ENCODE results near the gene SNX13. TPM values are rescaled to one million over a fixed set of nuclear protein-coding genes. Genes with fewer than 3 reads are reported as not detected.

SNX13 gene
- total and polyA plus RNA-seq, 11 donors, result 8.5 to 59.6 (median 48.9) TPM

DNA sequence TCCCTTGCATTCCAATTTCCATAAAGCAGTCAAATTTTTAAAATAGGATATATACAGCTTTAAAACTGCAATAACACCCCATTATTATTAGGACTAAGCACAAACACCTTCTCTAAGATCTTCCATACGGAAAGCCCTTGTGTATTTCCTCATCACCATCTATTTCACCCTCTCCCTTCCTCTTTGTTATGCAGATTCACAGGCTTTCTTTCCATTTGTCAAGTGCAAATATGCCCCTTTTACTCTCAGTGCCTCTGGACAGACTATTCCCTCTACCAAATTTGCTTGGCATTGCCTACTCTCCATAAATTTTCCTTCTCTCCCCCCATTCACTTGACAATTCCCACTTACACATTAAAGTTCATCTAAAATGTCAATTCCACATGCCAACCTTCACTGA lies 61.7 kb downstream of the SNX13 start:
- Histone ChIP-seq H3K27ac (no peak overlapping the region), H3K9me3 (no peaks in the 10 kb centered on the region), H3K4me1 (no peaks in the 10 kb centered on the region), H3K27me3 (no peaks in the 10 kb centered on the region), H3K4me3 (no peak overlapping the region), H3K36me3 (peaks cover 0 to 67% (median 45%) of the 10 kb centered on the region in 9 donors)
- intact Hi-C loops (cut with DNase I), result no loop called here
- ATAC-seq (no peak), DNase-seq (no peak)
- 80 to 86% (median 85%) methylated on average over 1 of the region's 1 CpG for WGBS, 4 donors
- TF ChIP-seq CTCF (IDR thresholded peaks at IDR 0.05) (no peak), POLR2A (IDR thresholded peaks at IDR 0.05) (no peak)

DNA sequence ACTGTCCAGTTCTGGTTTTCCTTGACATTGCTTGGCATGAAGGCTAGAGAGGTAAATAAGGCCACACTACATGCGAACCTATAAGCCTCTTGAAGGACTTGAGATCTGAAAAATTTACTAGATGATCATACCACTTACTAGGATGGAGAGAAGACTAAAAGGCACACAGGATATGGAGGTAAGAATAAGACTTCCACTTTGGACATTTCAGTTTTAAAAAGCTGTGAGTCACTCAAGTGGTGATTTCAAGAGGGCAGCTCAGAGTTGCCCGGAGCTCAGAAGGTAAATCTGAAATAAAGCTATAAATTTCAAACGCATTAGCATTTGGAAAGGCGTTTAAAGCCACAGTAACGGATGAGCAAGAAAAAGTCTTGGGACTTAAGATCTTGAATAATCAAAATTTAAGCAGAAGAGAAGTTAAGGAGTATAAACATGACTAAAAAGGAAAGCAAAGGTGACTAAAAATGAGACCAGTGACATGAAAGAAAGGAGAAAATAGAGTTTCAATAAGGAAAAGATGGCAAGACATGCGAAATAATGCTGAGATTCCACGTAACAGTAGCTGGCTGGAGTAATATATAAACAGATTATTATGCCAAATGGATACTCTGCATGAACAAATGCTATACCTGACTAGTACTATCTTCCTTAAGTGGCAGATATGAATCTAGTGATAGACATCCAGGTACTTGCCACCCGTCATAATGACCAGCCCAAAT lies 68.3 kb downstream of the SNX13 start:
- ATAC-seq (no peak), DNase-seq (no peak)
- no peak overlapping the region for H3K27ac ChIP-seq
- H3K9me3 ChIP-seq, result no peaks in the 10 kb centered on the region
- no peaks in the 10 kb centered on the region for H3K27me3 ChIP-seq
- no peak overlapping the region for H3K4me3 ChIP-seq
- intact Hi-C loops (cut with DNase I), result no loop called here
- H3K36me3 ChIP-seq, result peaks cover 0 to 93% (median 72%) of the 10 kb centered on the region in 9 donors
- H3K4me1 ChIP-seq, result no peaks in the 10 kb centered on the region
- WGBS, 4 donors, result 88 to 95% (median 93%) methylated on average over 8 of the region's 8 CpGs
- TF ChIP-seq CTCF (IDR thresholded peaks at IDR 0.05), result no peak
- no peak for TF ChIP-seq POLR2A (IDR thresholded peaks at IDR 0.05)

- 73 to 85% (median 81%) methylated on average over 2 of the region's 2 CpGs for WGBS, 4 donors
- peaks cover 0 to 13% (median 3%) of the 10 kb centered on the region in 12 donors for H3K9me3 ChIP-seq
- ATAC-seq, result no peak
- no peak for DNase-seq
- H3K27me3 ChIP-seq, result no peaks in the 10 kb centered on the region
- no peak overlapping the region for H3K27ac ChIP-seq
- no peak for TF ChIP-seq CTCF (IDR thresholded peaks at IDR 0.05)
- no peak for TF ChIP-seq POLR2A (IDR thresholded peaks at IDR 0.05)
- no peak overlapping the region for H3K4me3 ChIP-seq
- no peaks in the 10 kb centered on the region for H3K4me1 ChIP-seq
- H3K36me3 ChIP-seq, result peaks cover 0 to 95% (median 81%) of the 10 kb centered on the region in 9 donors
- intact Hi-C loops (cut with DNase I), result no loop called here
Measured at GRCh38 chr7:17870406-17870805, 69.9 kb downstream of the SNX13 start.

DNA sequence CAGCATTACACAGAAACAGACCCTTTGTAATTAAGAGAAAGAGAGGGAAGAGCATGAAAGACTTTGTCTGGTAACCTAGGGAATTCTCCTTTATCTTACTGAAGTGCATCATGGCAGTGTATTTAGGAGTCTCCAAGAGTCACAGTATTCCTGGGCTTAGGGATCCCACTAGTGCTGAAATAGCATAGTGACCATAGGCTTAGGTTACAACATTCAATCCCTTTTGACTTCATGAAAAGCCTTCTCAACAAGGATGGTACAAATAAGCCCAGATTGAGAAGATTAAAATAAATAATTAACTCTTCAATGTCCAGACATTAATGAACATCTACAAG lies 76.5 kb downstream of the SNX13 start:
- Histone ChIP-seq H3K36me3 (peaks cover 0 to 55% (median 37%) of the 10 kb centered on the region in 9 donors), H3K27me3 (no peaks in the 10 kb centered on the region), H3K4me3 (no peak overlapping the region), H3K4me1 (peaks cover 0 to 12% (median 5%) of the 10 kb centered on the region in 12 donors), H3K9me3 (peaks cover 0 to 27% (median 5%) of the 10 kb centered on the region in 12 donors), H3K27ac (no peak overlapping the region)
- TF ChIP-seq POLR2A (IDR thresholded peaks at IDR 0.05) (no peak), CTCF (IDR thresholded peaks at IDR 0.05) (no peak)
- ATAC-seq (no peak), DNase-seq (no peak)
- intact Hi-C loops (cut with DNase I), result no loop called here
